Measurements from ENCODE around the gene IGSF6.
"Not testable (repeated sequence)": the region's sequence is repeated elsewhere in the genome, so short reads cannot be mapped to it uniquely, and the experiment has no call there.

IGSF6 gene

DNA sequence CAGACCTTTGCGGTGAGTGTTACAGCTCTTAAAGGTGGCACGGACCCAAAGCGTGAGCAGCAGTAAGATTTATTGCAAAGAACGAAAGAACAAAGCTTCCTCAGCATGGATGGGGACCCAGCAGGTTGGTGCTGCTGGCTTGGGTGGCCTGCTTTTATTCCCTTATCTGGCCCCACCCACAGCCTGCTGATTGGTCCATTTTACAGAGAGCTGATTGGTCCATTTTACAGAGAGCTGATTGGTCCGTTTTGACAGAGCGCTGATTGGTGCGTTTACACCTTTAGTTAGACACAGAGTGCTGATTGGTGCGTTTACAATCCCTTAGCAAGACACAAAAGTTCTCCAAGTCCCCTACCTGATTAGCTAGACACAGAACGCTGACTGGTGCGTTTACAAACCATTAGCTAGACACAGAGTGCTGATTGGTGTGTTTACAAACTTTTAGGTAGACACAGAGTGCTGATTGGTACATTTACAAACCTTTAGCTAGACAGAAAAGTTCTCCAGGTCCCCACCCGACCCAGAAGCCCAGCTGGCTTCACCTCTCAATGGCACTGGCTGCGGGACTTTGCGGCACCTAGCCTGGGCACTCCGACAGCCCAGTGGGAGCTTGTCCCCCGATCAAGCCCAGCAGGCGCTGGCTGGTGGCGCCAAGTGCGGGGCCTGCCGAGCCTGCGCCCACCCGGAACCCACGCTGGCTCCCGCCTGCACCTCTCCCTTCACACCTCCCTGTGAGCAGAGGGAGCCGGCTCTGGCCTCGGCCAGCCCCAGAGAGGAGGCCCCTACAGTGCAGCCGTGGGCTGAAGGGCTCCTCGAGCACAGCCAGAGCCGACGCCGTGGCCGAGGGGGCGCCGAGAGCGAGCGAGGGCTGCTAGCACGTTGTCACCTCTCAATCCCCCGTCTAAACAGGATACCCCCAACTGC is 22.5 kb downstream of the IGSF6 start:
- not testable (repeated sequence) for DNase-seq (ENCODE audit: low read depth)

DNA sequence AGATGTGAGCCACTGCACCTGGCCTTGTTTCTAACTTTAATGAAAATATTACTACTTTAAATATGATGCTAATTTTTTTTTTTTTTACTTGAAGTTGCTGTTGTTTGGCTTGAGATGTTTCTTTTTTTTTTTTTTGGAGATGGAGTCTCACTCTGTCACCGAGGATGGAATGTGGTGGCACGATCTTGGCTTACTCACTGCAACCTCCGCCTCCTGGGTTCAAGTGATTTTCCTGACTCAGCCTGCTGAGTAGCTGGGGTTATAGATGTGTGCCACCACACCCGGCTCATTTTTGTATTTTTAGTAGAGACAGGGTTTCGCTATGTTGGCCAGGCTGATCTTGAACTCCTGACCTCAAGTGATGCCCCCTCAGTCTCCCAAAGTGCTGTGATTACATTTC is 23.6 kb downstream of the IGSF6 start:
- no peak for DNase-seq (ENCODE audit: low read depth)

DNA sequence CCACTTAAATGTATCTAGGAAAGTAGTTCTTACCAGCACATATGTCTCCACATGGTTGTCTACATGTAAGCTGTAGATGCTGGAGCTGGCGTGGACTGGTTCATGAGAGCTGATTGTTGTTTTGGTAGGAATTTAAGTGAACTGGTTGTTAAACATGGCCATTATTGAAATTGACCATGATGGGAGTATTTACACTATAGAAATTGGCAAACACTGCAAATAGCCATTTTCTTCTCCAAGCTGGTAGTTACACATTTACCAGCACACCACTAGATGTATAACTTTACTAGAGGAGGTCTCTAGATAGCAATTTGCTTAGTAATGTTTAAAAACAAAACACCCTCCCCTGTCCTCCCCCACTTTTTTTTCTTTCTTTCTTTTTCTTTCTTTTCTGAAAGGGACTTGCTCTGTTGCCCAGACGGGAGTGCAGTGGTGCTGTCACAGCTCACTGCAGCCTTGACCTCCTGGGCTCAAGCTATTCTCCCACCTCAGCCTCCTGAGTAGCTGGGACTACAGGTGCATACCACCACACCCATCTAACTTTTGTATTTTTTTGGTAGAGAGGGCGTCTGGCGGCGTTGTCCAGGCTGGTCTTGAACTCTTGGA is 24.2 kb downstream of the IGSF6 start:
- no peak for DNase-seq (ENCODE audit: low read depth)

DNA sequence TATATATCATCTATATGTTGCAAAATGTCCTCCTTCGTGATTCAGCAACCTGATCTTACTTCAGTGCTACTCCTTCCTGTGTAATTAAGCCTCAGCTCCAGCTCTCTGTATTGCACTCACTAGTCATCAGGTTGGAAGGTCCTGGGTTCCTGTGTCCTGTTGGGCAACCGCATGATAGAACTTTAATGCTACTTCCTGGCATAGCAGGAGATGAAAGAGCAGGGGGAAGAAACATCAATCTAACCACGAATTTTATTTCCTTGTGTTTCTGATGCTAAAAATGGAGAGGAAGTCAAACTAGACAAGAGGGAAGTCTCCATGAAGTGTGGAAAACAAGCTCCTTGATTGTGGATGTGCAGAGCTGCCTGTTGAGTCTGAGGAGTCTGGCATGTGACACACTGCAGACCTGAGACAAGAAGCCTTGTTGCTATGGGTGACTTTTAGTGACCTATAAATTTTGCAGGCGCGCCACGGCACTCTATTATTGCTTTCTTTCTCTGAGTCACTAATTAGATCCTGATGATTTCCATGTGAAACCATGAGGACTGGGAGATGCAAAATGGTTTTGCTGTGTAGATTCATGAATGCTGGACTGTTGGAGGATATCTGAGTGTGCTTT is 25.6 kb downstream of the IGSF6 start:
- no peak for DNase-seq (ENCODE audit: low read depth)

DNA sequence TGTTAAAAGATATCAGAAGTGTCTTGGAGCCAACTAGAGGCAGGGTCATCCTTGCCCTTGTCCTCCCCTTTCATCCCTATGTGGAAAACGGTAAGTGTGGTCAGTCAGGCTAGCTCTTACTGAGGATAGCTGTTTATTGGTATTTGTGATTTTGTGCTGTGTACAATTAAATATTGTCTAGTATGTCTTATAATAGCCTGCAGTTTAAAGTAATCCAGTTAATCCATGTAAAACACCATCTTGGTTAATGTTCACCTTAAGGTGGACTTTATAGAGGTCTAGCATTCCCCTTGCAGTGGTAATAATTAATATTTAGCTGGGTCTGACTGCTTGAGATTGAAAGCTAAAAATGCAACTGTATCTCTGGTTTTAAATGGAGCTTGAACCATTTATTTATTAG is 27.4 kb downstream of the IGSF6 start:
- no peak for DNase-seq (ENCODE audit: low read depth)

DNA sequence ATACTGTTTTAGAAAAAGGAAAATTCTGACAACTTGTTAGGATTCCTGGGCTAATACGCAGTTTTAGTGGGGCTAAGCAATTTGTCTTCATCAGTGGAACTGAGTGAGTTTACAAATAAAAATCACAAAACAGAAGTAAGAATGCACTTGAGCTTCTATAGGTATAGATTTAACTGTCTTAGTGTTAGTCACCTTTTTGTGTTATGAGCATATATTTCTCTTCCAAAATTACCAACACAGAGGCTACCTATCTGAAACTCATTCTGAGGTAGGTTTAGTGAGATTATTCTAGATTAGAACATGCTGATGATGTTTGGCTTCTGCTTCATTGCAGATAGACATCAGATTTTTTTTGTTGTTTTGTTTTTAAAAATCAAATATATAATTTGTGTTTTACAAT is 29.9 kb downstream of the IGSF6 start:
- no peak for DNase-seq (ENCODE audit: low read depth)

DNA sequence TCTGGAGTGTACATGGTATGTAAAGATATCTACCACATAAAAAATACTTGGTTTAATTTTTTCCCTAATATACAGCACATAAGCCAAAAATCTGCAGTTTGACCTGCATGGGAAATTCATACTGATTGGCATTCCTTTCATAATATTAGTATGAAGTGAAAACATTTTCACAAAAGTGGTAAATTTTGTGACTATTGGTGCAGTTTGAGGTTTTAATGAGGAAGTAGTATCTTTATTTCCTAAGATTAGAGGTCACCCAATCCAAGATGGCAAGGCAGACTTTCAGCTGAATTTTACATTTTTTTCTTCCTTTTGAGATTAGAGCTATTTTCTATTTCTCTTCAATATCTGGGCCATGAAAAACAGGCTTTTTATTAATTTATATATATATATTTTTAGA is 31.8 kb downstream of the IGSF6 start:
- no peak for DNase-seq (ENCODE audit: low read depth)

DNA sequence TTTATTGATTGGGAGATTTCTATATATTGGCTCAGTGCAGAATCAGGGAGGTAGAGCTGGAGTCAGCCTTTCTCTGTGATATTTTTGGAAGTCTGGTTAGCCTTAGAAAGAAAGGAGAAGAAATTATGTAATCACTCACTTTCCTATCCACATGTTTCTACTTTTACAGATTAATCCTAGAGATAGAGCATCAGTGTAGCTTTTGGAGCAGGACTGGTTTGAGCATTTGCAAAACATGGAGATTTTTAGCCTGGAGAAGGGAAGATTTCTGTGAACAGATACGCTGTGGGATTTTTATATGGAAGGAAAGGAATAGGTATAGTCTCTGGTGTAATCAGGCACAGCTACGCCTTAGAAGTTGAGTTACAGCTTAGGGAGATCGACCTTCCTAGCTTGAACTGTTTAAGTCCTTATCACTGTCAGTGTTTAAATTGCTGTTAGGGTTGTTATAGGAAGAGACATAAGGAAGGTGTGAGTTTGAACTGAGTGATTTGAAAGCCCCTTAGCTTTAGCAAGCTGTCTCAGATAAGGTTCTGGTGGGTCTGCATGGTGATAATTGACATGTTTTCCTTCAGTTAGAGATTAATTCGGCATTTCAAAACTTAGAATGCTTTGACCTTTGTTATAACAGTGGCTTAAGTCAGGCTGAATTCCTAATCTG is 32.5 kb downstream of the IGSF6 start:
- DNase-seq (ENCODE audit: low read depth), result no peak

DNA sequence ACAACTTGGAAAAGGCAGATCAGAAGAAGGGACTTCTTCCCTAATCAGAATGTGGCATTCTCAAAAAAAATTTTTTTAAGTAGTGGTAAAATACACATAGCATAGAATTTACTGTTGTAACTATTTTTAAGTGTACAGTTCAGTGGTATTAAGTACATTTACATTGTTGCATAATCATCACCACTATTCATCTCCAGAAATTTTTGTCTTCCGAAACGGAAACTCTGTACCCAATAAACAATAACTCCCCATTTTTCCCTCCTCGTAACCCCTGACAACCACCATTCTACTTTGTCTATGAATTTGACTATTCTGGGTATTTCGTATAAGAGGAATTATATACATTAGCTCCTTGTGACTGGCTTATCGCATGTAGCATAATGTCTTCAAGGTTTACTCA is 34.1 kb downstream of the IGSF6 start:
- DNase-seq (ENCODE audit: low read depth), result no peak

DNA sequence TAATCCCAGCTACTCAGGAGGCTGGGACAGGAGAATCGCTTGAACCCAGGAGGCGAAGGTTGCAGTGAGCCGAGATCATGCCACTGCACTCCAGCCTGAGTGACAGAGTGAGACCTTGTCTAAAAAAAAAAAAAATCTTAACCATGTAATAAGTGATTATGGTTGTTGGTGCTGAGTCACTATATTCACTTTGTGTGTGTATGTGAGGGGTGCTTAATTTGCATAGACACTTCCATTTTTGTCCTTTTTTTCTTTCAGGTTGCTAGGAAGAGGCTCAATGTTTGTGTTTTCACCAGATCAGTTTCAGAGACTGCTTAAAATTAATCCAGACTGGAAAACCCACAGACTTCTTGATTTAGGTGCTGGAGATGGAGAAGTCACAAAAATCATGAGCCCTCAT is 34.8 kb downstream of the IGSF6 start:
- DNase-seq (ENCODE audit: low read depth), result no peak

DNA sequence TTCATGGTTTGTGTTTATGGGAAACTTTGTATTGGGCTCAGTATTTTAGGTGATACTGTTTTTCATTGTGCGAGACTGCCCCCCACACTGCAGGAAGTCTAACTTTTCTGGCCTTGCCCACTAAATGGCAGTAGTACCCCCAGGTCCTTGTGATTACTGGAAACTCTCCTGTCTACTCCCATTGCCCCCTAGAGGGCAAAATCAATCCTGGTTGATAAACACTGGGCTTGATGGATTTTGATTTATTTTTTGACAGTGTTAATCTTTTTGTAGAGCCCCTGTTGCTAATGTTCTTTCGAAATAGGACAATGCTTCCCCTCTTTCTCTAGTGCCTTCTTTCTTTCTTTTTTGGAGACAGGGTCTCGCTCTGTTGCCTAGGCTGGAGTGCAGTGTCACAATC is 37.5 kb downstream of the IGSF6 start:
- DNase-seq (ENCODE audit: low read depth), result no peak

DNA sequence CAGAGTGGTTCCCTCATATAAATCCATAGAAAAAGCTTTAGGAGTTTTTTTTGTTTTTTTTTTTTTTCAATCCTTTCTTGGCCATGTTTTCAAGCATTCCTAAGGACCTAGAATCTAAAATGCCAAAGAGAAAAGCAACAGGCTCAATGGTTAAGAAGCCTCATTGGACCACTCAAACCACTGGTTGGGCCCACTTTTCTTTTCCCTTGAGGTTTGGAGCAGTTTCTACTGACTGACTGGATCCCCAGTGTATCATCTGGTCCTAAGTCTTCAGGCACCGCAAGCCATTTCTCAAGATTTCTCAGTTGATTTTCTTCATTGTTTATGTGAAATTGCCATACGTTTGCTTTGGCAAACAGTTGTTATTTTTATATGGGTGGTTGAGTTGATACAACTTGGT is 38.6 kb downstream of the IGSF6 start:
- no peak for DNase-seq (ENCODE audit: low read depth)

DNA sequence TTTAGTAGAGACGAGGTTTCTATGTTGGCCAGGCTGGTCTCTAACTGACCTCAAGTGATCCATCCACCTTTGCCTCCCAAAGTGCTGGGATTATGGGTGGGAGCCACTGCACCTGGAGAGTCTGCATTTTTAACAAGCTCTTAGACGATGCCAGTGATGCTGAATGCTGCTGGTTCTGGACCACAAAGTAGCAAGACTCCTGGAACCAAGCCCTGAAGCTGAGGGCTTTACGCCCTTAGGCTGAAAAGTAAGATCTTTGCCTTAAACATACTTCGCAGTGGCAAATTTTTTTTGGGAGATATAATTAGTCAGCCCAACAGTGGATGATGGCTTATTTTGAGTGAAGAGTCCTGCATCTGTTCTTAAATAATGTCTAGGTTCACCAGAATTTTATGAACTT is 39.0 kb downstream of the IGSF6 start:
- no peak for DNase-seq (ENCODE audit: low read depth)

DNA sequence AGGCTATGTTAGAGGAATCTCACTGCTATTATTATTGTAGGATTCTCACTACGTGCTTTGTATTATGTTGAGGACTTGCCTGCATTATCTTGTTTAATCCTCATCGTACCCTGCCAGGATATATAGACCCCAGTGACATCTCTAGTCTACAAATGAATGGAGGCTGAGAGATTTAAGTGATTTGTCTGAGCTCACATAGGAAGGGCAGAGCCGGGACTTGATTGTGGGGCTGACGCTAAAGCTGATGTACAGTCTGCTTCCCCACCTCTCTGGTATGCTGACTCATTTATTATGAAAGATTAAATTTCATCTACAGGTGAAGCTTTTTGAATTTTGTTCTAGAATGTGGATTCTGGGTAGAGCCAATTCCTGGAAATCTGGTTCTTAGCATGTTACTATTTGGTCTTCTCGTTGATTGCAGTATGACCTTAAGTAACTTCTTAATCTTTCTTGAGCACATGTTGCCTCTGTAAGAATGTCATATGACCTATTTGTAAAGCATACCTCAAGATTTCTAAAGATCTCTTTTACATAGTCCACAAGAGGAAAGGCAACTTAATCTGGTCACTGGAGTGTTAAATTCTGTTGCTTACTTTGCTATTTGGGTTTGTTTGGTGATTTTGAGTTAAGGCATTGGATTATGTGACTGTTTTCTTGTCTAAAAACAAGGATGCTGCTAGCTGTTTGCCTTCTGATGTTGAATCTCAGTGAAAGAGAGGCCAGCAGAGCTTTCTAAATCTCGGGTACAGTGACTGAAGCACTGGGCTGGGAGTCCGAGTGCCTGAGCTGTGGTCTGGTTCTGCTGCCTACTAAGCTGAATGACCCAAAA is 40.6 kb downstream of the IGSF6 start:
- DNase-seq (ENCODE audit: low read depth), result no peak

DNA sequence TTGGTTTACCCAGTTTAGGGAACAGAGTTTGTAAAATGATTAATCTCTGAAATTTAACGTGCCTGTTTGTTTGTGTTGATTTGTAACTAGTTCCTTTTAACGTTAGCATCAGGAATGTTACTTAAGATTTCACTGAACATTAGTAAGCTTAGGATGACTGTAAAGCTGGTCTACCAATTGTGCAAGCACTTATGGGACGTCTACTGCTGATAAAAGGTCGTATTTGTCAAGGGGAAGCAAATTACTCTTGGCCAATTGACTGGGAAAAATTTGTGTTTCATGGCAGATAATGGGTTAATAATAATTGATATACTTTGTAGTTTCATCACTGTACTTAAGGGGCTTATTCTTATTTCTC is 41.2 kb downstream of the IGSF6 start:
- no peak for DNase-seq (ENCODE audit: low read depth)

DNA sequence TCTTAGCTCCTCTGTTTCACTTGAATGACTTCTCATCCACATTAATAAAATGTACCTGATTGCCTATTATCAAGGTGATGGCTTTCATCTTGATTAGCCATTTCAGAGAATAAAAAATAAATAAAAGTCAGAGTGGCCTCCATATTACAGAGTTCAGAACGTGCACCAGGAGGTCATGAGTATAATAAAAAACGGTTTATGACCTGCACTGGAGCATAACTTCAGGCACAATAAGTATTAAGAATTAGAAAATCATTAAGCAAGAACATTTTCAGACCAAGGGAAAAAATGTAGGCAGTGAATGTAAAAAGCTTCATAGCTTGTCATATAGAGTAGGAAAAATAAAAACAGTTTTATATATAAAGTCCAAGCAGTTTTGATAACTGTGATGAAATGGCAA is 41.6 kb downstream of the IGSF6 start:
- no peak for DNase-seq (ENCODE audit: low read depth)

DNA sequence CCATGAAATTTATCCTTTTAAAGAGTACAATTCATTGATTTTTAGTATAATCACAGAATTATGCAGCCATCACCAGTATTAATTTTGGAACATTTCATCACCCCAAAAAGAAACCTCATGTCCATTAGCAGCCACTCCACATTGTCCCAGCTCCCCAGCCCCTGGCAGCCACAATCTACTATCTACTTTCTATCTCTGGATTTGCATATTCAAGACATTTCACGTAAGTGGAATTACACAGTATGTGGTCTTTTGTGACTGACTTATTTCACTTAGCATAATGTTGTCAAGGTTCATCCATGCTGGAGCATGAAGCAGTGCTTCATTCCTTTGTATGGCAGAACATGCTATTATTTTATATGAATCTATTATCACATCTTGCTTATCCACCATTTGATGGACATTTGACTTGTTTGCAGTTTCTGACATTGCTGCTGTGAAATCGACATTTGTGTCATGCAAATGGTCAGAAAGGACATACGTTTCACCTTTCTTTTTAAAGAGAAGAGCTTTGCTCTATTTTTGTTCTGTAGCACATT is 42.3 kb downstream of the IGSF6 start:
- no peak for DNase-seq (ENCODE audit: low read depth)

DNA sequence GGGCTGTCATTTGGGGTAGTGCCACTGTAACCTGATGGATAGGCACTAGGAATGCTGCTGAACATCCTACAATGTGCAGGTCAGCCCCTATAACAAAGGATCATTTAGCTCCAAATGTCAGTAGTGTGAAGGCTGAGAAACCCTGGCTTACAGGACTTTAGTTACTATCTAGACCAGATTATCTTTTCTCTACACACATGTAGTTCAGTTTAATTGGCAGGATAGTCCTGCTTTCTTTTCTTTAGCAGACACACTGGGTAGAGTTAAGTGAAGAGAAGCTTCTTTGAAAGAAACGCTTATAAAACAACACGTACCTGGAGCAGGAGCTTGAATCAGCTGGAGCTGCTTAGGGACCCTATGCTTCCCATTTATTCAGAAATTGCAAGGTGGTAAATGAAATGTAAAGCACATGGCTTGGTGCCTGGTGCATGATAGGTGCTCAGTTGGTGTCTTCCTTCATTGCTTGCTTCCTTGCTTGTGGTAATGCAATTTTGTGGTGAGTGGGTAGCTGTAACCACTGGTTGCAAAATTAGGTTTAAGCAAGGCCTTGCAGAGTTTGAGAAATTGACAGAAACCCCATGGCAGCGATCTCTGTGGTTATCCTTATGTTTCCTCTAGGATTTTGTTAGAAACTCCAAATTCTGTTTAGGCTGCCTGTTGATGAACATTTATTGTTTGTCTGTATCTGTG is 43.6 kb downstream of the IGSF6 start:
- no peak for DNase-seq (ENCODE audit: low read depth)

DNA sequence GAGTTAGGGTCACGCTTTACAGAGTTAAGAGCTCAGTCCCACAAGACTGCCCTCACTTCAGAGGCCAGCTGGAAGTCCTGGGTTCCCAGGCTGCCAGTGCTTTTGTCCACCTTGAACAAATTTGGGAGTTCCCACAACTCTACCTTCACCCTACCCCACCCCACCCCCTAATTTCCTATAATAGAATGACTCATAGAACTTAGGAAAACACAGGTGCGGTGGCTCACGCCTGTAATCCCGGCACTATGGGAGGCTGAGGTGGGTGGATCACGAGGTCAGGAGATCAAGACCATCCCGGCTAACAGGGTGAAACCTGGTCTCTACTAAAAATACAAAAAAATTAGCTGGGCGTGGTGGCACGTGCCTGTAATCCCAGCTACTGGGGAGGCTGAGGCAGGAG is 46.6 kb downstream of the IGSF6 start:
- DNase-seq (ENCODE audit: low read depth), result not testable (repeated sequence)

DNA sequence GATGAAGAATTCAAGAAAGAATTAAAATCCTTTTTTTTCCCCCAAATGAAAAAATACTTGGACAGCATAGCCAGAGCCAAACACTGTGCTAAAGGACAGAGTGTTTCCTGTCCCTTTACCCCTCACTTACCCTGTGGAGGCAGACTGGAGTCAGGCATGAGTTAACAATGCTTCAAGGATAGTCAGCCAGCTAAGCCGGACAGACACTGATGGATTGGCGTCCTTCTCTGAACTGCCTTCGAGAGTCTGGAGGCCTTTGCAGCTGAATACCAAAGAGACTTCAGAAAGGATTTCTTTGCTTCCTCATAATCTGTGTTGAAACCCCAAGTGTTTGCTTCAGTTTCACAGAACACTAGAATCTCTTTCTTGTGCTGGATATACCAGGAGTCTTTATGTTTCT is 48.5 kb downstream of the IGSF6 start:
- DNase-seq (ENCODE audit: low read depth), result no peak

DNA sequence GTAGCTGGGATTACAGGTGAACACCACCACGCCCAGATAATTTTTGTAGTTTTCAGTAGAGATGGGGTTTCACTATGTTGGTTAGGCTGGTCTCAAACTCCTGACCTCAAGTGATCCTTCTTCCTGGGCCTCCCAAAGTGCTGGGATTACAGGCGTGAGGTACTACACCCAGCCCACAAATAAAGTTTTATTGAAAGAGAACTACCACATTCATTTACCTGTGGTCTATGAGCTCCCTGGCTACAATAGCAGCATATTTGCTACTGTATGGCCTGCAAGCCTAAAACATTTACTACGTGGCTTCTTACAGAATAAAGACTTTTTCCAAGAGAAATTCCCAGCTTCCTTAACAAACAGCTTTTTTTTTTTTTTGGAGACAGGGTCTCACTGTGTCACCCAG is 49.6 kb downstream of the IGSF6 start:
- no peak for DNase-seq (ENCODE audit: low read depth)
